ENCODE results near the gene LRMDA.
"Not testable (repeated sequence)": the region's sequence is repeated elsewhere in the genome, so short reads cannot be mapped to it uniquely, and the experiment has no call there.

Gene LRMDA

GRCh38 chr10:76553263-76554032 lies 1122.0 kb downstream of the LRMDA start:
- DNase-seq, result no peak

GRCh38 chr10:76554033-76554408 lies 1122.6 kb downstream of the LRMDA start:
- DNase-seq, result no peak

DNA sequence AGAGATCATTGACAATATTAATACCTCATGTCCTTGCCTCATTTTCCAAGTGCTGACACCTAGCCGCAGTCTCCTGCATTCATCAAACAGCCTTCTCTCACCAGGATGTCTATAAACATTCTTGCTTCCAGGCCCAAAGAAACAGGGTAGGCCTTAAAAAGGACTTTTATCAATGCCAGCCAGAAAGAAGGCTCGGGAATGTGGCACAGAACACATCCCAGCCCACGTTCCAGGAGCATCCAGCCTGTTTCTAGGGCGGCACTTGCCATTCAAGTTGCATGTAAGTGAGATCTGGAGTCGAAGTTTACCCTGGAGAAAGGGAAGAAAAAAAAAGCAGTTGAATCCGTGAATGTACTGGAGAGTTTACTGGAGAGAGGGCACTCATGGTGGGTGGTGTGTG lies 1123.1 kb downstream of the LRMDA start:
- DNase-seq, result no peak

DNA sequence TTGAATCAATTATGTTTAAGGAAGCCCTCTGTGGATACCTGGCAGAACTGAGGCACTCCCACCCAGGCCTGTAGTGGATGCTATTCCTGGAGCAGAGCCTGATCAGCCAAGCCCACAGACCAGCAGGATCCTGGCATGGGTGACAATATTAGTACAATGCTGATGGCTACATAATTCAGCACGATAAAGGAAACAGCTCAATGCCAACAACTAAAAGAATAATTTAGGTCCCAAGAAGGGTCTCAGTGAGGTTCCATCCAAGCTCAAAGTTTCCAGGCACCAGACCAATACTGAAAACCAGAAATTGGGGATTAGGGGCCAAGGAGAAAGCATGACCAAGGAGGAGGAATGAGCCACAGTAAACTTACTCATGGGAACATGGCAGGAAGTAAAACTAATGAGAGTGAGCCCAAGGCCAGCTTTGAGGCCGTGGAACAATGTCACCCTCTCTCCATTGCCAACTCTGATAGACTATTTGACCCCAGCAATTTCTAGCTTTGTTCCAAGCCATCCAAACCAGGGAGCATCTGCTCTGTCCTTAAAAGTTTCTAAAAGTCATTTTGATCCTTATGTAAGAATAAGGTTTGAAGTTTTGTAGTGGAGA lies 1123.7 kb downstream of the LRMDA start:
- no peak for DNase-seq

DNA sequence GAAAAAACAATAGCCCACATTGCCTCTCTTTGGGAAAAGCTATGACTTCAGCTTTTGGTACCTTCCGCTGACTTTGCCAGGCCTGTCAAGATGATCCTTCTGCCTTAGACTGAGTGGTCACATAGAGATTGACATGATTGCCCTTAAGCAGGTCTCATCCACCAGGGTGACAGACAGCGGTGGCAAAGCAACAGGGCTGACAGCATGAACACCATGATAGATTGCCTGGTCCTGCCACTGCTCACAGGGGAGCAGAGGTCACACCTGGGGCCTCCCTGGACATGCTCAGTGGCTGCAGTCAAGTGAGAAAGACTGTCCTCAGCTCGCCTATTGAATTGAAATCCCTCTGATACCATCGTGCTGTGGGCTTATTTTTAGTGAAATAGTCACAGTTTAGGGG lies 1125.9 kb downstream of the LRMDA start:
- DNase-seq, result no peak

GRCh38 chr10:76558586-76558985 lies 1127.2 kb downstream of the LRMDA start:
- no peak for DNase-seq

GRCh38 chr10:76558996-76559891 lies 1127.8 kb downstream of the LRMDA start:
- no peak for DNase-seq

GRCh38 chr10:76559892-76560220 lies 1128.4 kb downstream of the LRMDA start:
- DNase-seq, result no peak

GRCh38 chr10:76560338-76560737 lies 1128.9 kb downstream of the LRMDA start:
- DNase-seq, result no peak

- no peak for DNase-seq
Observed at GRCh38 chr10:76563286-76563685, 1131.9 kb downstream of the LRMDA start.

DNA sequence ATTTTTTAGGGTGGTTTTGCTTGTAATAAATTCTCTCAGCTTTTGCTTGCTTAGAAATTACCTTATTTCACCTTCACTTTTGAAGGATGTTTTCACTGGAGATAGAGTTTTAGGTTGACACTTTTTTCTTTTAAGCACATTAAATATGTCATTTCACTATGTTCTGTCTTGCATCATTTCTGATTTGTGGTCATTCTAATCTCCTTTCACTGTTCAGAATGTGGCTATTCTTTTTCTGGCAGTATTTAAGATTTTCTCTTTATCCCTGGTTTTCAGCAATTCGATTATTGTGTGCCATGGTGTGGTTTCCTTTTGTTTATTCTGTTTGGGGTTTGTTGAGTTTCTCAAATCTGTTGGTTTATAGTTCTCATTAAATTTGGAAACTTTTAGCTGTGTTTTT lies 1140.6 kb downstream of the LRMDA start:
- no peak for DNase-seq

DNA sequence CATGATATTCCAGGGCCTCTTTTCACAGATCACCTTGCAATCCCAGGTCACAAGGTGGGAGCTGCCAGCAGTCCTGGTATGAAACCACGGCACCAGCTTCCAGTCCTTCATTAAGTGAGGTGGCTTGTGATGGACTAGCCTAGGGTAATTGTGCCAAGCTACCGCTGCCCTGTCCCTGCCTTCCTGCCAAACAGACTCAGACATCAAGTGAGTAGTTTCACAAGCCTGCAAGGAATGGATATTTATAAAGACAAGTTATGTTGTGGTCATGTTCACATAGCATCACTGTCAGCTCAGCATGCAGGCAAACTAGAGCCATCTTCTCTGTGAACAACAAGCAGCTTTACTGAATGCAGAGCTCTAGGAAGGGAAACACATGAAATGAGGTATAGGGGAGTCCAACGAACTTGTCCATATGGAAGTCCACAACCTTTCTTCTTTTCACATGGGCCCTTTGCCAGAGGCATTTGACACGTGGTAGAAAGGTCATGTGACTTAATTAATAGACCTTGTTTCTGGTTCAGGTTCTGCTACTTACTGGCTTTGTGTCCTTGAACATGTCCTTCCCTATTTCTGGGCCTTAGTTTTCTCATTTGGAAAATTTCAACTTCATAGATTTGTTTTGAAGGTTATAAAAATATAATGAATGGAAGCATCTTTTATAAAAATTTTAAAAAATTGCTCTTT lies 1145.0 kb downstream of the LRMDA start:
- no peak for DNase-seq

- no peak for DNase-seq
Observed at GRCh38 chr10:76577455-76577854, 1146.0 kb downstream of the LRMDA start.

- DNase-seq, result no peak
Observed at GRCh38 chr10:76581506-76582256, 1150.3 kb downstream of the LRMDA start.

- no peak for DNase-seq
Observed at GRCh38 chr10:76582531-76582930, 1151.1 kb downstream of the LRMDA start.

DNA sequence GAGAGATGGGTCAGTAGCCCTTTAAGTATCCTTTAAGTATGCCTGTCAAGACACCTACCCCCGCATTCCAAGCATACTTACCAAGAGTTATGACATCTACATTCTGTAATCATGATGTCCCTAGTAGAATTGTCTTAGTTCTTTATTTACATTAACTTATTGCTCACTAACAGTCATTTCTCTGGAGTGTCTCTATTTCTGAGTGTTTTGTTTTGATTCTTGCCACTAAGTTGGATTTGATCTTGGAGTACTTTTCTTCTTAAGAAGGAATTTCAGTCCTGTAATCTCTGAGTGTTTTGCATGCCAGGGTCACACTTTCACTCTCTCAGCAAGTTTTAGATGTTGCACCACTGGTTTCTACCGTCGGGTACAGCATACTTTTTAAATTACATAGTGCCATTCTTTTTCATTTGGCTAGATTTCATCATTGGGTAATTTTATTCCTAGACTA lies 1152.3 kb downstream of the LRMDA start:
- no peak for DNase-seq

DNA sequence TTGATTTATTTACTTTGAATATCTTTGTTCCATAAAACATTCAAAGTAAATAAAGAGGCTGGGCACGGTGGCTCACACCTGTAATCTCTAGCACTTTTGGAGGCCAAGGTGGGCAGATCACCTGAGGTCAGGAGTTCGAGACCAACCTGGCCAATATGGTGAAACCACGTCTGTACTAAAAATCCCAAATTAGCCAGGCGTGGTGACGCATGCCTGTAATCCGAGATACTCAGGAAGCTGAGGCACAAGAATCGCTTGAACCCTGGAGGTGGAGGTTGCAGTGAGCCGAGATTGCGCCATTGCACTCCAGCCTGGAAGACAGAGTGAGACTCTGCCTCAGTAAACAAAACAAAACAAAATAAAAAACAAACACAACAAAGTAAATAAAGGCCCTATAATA lies 1153.0 kb downstream of the LRMDA start:
- DNase-seq, result not testable (repeated sequence)
